Measurements from ENCODE around the gene PCDHA9.
"Not testable (repeated sequence)": the region's sequence is repeated elsewhere in the genome, so short reads cannot be mapped to it uniquely, and the experiment has no call there.

PCDHA9 gene

GRCh38 chr5:140855772-140856674, 7.8 kb downstream of the PCDHA9 start, which contains the start of gene PCDHA10:
TSS of gene PCDHA10 (plus strand) at chr5:140855897. CDS start at chr5:140856049, 152 bp downstream.
- peaks cover 26% of the 10 kb centered on the region for H3K36me3 ChIP-seq (ENCODE audit: insufficient read depth, low read length)
- H3K4me1 ChIP-seq (ENCODE audit: insufficient read depth, low read length), result no peaks in the 10 kb centered on the region
- H3K27me3 ChIP-seq (ENCODE audit: insufficient read depth, low read length), result no peaks in the 10 kb centered on the region
- no peak within 1 kb of the TSS for H2AFZ ChIP-seq (ENCODE audit: low read depth, low read length)
- no peak within 1 kb of the TSS for H3K4me3 ChIP-seq (ENCODE audit: low read length)
- H3K9me3 ChIP-seq (ENCODE audit: low read length), result peaks cover 32% of the 10 kb centered on the region

GRCh38 chr5:140857177-140857986, 9.2 kb downstream of the PCDHA9 start:
- Histone ChIP-seq H3K4me3 (ENCODE audit: low read length) (no peak overlapping the region), H3K4me1 (ENCODE audit: insufficient read depth, low read length) (no peaks in the 10 kb centered on the region), H2AFZ (ENCODE audit: low read depth, low read length) (no peak overlapping the region), H3K36me3 (ENCODE audit: insufficient read depth, low read length) (peaks cover 38% of the 10 kb centered on the region), H3K27me3 (ENCODE audit: insufficient read depth, low read length) (no peaks in the 10 kb centered on the region), H3K9me3 (ENCODE audit: low read length) (peaks cover 46% of the 10 kb centered on the region)

GRCh38 chr5:140857987-140858240, 9.7 kb downstream of the PCDHA9 start:
- Histone ChIP-seq H3K36me3 (ENCODE audit: insufficient read depth, low read length) (peaks cover 43% of the 10 kb centered on the region), H3K27me3 (ENCODE audit: insufficient read depth, low read length) (no peaks in the 10 kb centered on the region), H3K4me3 (ENCODE audit: low read length) (no peak overlapping the region), H2AFZ (ENCODE audit: low read depth, low read length) (no peak overlapping the region), H3K4me1 (ENCODE audit: insufficient read depth, low read length) (no peaks in the 10 kb centered on the region), H3K9me3 (ENCODE audit: low read length) (peaks cover 51% of the 10 kb centered on the region)

- no peak overlapping the region for H3K4me3 ChIP-seq (ENCODE audit: low read length)
- H3K36me3 ChIP-seq (ENCODE audit: insufficient read depth, low read length), result peaks cover 29% of the 10 kb centered on the region
- H3K27me3 ChIP-seq (ENCODE audit: insufficient read depth, low read length), result no peaks in the 10 kb centered on the region
- H3K9me3 ChIP-seq (ENCODE audit: low read length), result peaks cover 37% of the 10 kb centered on the region
- H2AFZ ChIP-seq (ENCODE audit: low read depth, low read length), result no peak overlapping the region
- no peaks in the 10 kb centered on the region for H3K4me1 ChIP-seq (ENCODE audit: insufficient read depth, low read length)
Observed at GRCh38 chr5:140862441-140863295, 14.5 kb downstream of the PCDHA9 start.

GRCh38 chr5:140868721-140869554, 20.8 kb downstream of the PCDHA9 start, which contains the start of gene PCDHA11:
TSS of gene PCDHA11 (plus strand) at chr5:140868957. CDS start at chr5:140869104, 147 bp downstream.
- H3K27me3 ChIP-seq (ENCODE audit: insufficient read depth, low read length), result no peaks in the 10 kb centered on the region
- no peak within 1 kb of the TSS for H2AFZ ChIP-seq (ENCODE audit: low read depth, low read length)
- H3K4me1 ChIP-seq (ENCODE audit: insufficient read depth, low read length), result no peaks in the 10 kb centered on the region
- no peak within 1 kb of the TSS for H3K4me3 ChIP-seq (ENCODE audit: low read length)
- peaks cover 29% of the 10 kb centered on the region for H3K9me3 ChIP-seq (ENCODE audit: low read length)
- H3K36me3 ChIP-seq (ENCODE audit: insufficient read depth, low read length), result peaks cover 11% of the 10 kb centered on the region

- H2AFZ ChIP-seq (ENCODE audit: low read depth, low read length), result no peak overlapping the region
- no peak overlapping the region for H3K4me3 ChIP-seq (ENCODE audit: low read length)
- H3K9me3 ChIP-seq (ENCODE audit: low read length), result peaks cover 29% of the 10 kb centered on the region
- peaks cover 11% of the 10 kb centered on the region for H3K36me3 ChIP-seq (ENCODE audit: insufficient read depth, low read length)
- H3K27me3 ChIP-seq (ENCODE audit: insufficient read depth, low read length), result no peaks in the 10 kb centered on the region
- H3K4me1 ChIP-seq (ENCODE audit: insufficient read depth, low read length), result no peaks in the 10 kb centered on the region
Observed at GRCh38 chr5:140869555-140869886, 21.3 kb downstream of the PCDHA9 start.

GRCh38 chr5:140870221-140871201, 22.3 kb downstream of the PCDHA9 start:
- no peaks in the 10 kb centered on the region for H3K27me3 ChIP-seq (ENCODE audit: insufficient read depth, low read length)
- H3K4me3 ChIP-seq (ENCODE audit: low read length), result no peak overlapping the region
- H3K9me3 ChIP-seq (ENCODE audit: low read length), result peaks cover 29% of the 10 kb centered on the region
- no peak overlapping the region for H2AFZ ChIP-seq (ENCODE audit: low read depth, low read length)
- H3K36me3 ChIP-seq (ENCODE audit: insufficient read depth, low read length), result peaks cover 11% of the 10 kb centered on the region
- H3K4me1 ChIP-seq (ENCODE audit: insufficient read depth, low read length), result no peaks in the 10 kb centered on the region

- peaks cover 18% of the 10 kb centered on the region for H3K36me3 ChIP-seq (ENCODE audit: insufficient read depth, low read length)
- peak within 1 kb of the TSS; percentile 85 for H2AFZ ChIP-seq (ENCODE audit: low read depth, low read length)
- peaks cover 32% of the 10 kb centered on the region for H3K9me3 ChIP-seq (ENCODE audit: low read length)
- H3K4me3 ChIP-seq (ENCODE audit: low read length), result peak within 1 kb of the TSS; percentile 61
- H3K4me1 ChIP-seq (ENCODE audit: insufficient read depth, low read length), result no peaks in the 10 kb centered on the region
- no peaks in the 10 kb centered on the region for H3K27me3 ChIP-seq (ENCODE audit: insufficient read depth, low read length)
Observed at GRCh38 chr5:140875085-140876065, 27.2 kb downstream of the PCDHA9 start, which contains the start of gene PCDHA12. TSS of gene PCDHA12 (plus strand) at chr5:140875308. CDS start at chr5:140875473, 165 bp downstream.

GRCh38 chr5:140876541-140877261, 28.5 kb downstream of the PCDHA9 start:
- H3K4me3 ChIP-seq (ENCODE audit: low read length); H2AFZ ChIP-seq (ENCODE audit: low read depth, low read length); H3K27me3 ChIP-seq (ENCODE audit: insufficient read depth, low read length); H3K4me1 ChIP-seq (ENCODE audit: insufficient read depth, low read length): not testable (repeated sequence)
- Histone ChIP-seq H3K36me3 (ENCODE audit: insufficient read depth, low read length) (peaks cover 18% of the 10 kb centered on the region), H3K9me3 (ENCODE audit: low read length) (peaks cover 26% of the 10 kb centered on the region)

- H2AFZ ChIP-seq (ENCODE audit: low read depth, low read length), result no peak overlapping the region
- H3K4me3 ChIP-seq (ENCODE audit: low read length), result no peak overlapping the region
- no peaks in the 10 kb centered on the region for H3K27me3 ChIP-seq (ENCODE audit: insufficient read depth, low read length)
- H3K9me3 ChIP-seq (ENCODE audit: low read length), result peaks cover 28% of the 10 kb centered on the region
- no peaks in the 10 kb centered on the region for H3K4me1 ChIP-seq (ENCODE audit: insufficient read depth, low read length)
- peaks cover 23% of the 10 kb centered on the region for H3K36me3 ChIP-seq (ENCODE audit: insufficient read depth, low read length)
Observed at GRCh38 chr5:140877262-140877581, 29.0 kb downstream of the PCDHA9 start.

Measured in neuron (in vitro differentiated cells).